BLaER1 (cell line): ENCODE measurements around the gene FAT1.

Experiments used
- H3K27ac ChIP-seq: shearing (Covaris generic); formaldehyde crosslinking; 2 replicates; pipeline ENCODE4 v1.8.1; 2022
- H3K27me3 ChIP-seq: shearing (Covaris generic); formaldehyde crosslinking; 2 replicates; pipeline ENCODE4 v1.8.1; 2022
- H3K36me3 ChIP-seq: shearing (Covaris generic); formaldehyde crosslinking; 2 replicates; pipeline ENCODE4 v1.8.1; 2022
- H3K4me1 ChIP-seq: shearing (Covaris generic); formaldehyde crosslinking; 2 replicates; pipeline ENCODE4 v1.8.1; 2022
- H3K4me2 ChIP-seq: shearing (Covaris generic); formaldehyde crosslinking; 2 replicates; pipeline ENCODE4 v1.8.1; 2022
- H3K4me3 ChIP-seq: shearing (Covaris generic); formaldehyde crosslinking; 2 replicates; pipeline ENCODE4 v1.8.1; 2022
- H3K9ac ChIP-seq: shearing (Covaris generic); formaldehyde crosslinking; 2 replicates; pipeline ENCODE4 v1.8.1; 2022
- H3K9me3 ChIP-seq: shearing (Covaris generic); formaldehyde crosslinking; 2 replicates; pipeline ENCODE4 v1.8.1; 2022
- H4K20me1 ChIP-seq: shearing (Covaris generic); formaldehyde crosslinking; 2 replicates; pipeline ENCODE4 v1.8.1; 2022
- Cebpa-rat ChIP-seq: shearing (Covaris generic); IDR thresholded peaks from 2 replicates; pipeline ENCODE4 v1.8.1; 2022

FAT1 gene

DNA sequence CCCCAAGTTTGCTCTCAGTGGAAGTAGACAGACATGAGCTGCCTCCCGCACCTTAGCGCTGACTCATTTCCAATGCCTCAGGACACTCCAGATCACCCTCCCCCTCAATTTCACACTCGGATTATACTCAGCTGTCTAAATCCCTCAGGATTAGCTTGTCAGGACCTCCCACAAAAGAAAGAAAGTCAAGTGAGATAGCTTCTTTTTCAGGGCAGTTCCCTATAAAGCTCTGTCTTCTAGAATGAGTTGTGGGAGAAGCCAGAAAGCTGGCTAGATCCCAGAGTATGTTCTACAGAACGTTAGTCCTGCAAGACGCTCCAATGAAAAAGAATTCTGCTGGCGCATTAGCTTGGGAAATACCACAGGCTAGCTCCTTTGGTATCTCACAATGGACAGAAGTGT lies 117.1 kb downstream of the FAT1 start:
- H3K9ac ChIP-seq, result no peak overlapping the region
- no peak for TF ChIP-seq Cebpa-rat
- no peak overlapping the region for H3K4me2 ChIP-seq
- H4K20me1 ChIP-seq, result peaks cover 60% of the 10 kb centered on the region; the same call in 1 of the 2 replicates
- no peaks in the 10 kb centered on the region for H3K27me3 ChIP-seq
- peaks cover 90% of the 10 kb centered on the region for H3K36me3 ChIP-seq
- H3K27ac ChIP-seq, result no peak overlapping the region
- H3K9me3 ChIP-seq, result no peaks in the 10 kb centered on the region
- H3K4me1 ChIP-seq, result peaks cover 13% of the 10 kb centered on the region
- no peak overlapping the region for H3K4me3 ChIP-seq

DNA sequence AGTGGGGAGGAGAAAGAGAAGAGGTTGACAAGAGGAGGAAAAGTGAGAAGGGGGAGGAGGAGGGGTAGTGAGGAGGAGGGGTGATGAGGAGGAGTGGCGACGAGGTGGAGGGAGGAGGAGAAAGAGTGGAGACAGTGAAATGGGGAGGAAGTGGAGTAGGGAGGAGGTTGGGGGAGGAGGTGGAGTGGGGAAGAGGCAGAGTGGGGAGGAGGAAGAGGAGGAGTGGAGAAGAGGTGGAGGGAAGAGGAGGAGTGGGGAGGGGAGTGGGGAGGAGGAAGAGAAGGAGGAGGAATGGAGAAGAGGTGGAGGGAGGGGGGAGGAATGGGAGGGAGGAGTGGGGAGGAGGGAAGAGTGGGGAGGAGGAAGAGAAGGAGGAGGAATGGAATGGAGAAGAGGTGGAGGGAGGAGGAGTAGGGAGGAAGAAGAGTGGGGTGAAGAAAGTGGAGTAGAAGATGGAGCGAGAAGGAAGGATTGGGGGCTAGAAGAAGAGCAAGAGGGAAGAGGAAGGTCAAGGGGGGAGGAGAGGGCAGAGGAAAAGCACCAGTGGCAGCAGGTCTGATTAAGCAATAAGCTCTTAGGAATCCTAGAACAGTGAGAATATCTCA lies 118.3 kb downstream of the FAT1 start:
- peaks cover 13% of the 10 kb centered on the region for H3K4me1 ChIP-seq
- no peak overlapping the region for H3K4me2 ChIP-seq
- no peak overlapping the region for H3K27ac ChIP-seq
- no peak for TF ChIP-seq Cebpa-rat
- no peak overlapping the region for H3K9ac ChIP-seq
- H3K36me3 ChIP-seq, result peaks cover 92% of the 10 kb centered on the region
- peaks cover 57% of the 10 kb centered on the region; the same call in 1 of the 2 replicates for H4K20me1 ChIP-seq
- no peaks in the 10 kb centered on the region for H3K27me3 ChIP-seq
- no peaks in the 10 kb centered on the region for H3K9me3 ChIP-seq
- H3K4me3 ChIP-seq, result no peak overlapping the region

DNA sequence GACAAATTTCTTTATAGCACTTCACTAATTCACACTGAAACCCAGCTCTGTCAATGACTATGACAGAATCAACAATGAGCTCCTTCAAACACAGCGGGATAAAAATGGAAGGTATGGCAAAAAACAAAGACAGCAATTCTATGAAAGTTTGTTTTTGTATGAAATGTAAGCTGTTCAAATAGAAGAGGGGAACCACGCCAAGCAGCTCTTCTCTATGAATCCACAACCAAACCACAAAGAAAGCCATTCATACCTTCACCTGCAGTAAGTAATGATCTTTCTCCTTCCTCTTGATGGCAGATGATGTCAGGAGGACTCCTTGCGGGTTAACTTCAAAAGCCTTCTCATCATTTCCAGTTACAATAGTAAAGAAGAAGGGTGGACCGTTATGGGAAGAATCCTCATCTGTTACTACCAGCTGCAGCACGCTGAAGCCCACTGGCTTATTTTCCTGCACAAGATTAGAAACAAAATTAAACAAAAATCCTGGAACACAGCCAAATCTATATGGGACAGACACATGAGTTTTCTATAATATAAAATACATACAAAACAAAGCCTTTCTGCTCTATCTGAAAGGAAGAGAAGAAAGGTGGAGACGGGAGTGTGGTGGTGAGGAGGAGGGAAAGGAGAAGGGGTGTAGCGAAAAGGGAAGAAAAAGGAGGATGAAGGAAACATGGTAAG lies 119.4 kb downstream of the FAT1 start:
- H3K9ac ChIP-seq, result no peak overlapping the region
- peaks cover 13% of the 10 kb centered on the region for H3K4me1 ChIP-seq
- no peak overlapping the region for H3K4me2 ChIP-seq
- H3K9me3 ChIP-seq, result no peaks in the 10 kb centered on the region
- H3K4me3 ChIP-seq, result no peak overlapping the region
- H3K27ac ChIP-seq, result no peak overlapping the region
- no peak for TF ChIP-seq Cebpa-rat
- no peaks in the 10 kb centered on the region for H3K27me3 ChIP-seq
- H3K36me3 ChIP-seq, result peaks cover 94% of the 10 kb centered on the region
- peaks cover 67% of the 10 kb centered on the region; the same call in 1 of the 2 replicates for H4K20me1 ChIP-seq

DNA sequence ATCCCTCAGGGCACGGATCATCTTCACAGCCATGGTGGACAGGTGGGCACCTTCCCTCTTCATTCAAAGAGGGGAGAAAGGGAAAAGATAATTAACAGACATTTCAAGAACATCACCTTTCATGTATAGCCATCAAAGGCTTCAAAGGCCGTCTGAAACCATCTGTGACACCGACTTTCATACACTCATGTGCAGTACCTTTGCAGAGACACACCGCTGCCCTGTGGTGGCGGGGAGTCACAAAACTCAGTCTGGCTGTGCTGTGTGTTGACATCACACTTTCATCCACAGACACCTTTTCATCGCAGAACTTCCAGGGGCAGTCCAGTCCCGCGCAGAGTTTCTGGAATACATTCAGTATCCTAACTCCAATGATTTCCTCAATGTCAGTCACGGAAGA lies 120.7 kb downstream of the FAT1 start:
- Histone ChIP-seq H3K27me3 (no peaks in the 10 kb centered on the region), H3K36me3 (peaks cover 94% of the 10 kb centered on the region)

DNA sequence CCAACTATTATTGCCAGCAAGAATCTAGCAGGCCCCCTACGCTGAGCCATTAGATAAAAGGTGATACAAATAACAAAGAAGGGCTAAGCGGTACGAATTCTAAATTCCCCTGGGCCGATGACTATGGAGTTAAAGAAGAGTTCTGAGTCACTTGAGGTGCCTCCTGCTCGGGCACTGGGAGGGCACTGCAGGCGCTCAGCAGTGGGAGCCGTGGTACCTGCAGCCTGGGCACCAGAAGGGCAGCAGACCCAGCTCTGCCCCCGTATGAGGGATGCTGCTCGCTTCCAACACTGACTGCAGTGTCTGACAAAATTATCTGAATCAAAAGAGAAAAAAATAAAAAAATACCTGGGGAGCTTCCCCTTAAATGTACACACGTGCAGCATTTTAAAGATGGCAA lies 124.2 kb downstream of the FAT1 start:
- TF ChIP-seq Cebpa-rat, result no peak
- no peak overlapping the region for H3K9ac ChIP-seq
- H3K4me2 ChIP-seq, result no peak overlapping the region
- no peaks in the 10 kb centered on the region for H3K27me3 ChIP-seq
- no peak overlapping the region for H3K4me3 ChIP-seq
- H3K4me1 ChIP-seq, result no peaks in the 10 kb centered on the region
- H4K20me1 ChIP-seq, result peaks cover 77% of the 10 kb centered on the region; the same call in 1 of the 2 replicates
- H3K9me3 ChIP-seq, result no peaks in the 10 kb centered on the region
- H3K36me3 ChIP-seq, result peaks cover 95% of the 10 kb centered on the region
- H3K27ac ChIP-seq, result no peak overlapping the region

More for the DNA sequence above, 120.7 kb downstream of the FAT1 start:
- H3K4me2 ChIP-seq, result no peak overlapping the region
- no peak overlapping the region for H3K27ac ChIP-seq
- H3K9ac ChIP-seq, result no peak overlapping the region
- no peak for TF ChIP-seq Cebpa-rat
- H3K4me1 ChIP-seq, result peaks cover 13% of the 10 kb centered on the region
- no peaks in the 10 kb centered on the region for H3K9me3 ChIP-seq
- H3K4me3 ChIP-seq, result no peak overlapping the region
- peaks cover 71% of the 10 kb centered on the region; the same call in 1 of the 2 replicates for H4K20me1 ChIP-seq

DNA sequence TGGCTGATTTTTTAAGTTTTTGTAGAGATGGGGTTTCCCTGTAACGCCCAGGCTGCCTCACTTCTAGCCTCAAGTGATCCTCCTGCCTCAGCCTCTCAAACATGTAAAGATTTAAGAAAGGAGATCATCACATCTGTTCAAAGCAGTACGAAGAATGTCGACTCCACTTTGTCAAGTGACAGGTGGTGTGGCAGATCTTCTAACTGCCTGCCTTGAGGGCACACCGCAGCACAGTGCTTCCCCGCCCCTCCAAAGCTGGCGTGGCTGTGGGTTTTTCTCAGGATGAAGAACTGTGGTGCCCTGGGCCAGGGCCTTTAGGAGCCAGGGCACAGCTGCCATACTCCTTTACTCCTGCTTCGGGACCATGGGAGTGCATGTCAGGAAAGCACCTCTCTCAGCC lies 125.0 kb downstream of the FAT1 start:
- Histone ChIP-seq H4K20me1 (peaks cover 72% of the 10 kb centered on the region), H3K4me3 (no peak overlapping the region), H3K36me3 (peaks cover 94% of the 10 kb centered on the region), H3K9me3 (no peaks in the 10 kb centered on the region), H3K27ac (no peak overlapping the region), H3K4me2 (no peak overlapping the region), H3K27me3 (no peaks in the 10 kb centered on the region), H3K4me1 (no peaks in the 10 kb centered on the region), H3K9ac (no peak overlapping the region)
- no peak for TF ChIP-seq Cebpa-rat

DNA sequence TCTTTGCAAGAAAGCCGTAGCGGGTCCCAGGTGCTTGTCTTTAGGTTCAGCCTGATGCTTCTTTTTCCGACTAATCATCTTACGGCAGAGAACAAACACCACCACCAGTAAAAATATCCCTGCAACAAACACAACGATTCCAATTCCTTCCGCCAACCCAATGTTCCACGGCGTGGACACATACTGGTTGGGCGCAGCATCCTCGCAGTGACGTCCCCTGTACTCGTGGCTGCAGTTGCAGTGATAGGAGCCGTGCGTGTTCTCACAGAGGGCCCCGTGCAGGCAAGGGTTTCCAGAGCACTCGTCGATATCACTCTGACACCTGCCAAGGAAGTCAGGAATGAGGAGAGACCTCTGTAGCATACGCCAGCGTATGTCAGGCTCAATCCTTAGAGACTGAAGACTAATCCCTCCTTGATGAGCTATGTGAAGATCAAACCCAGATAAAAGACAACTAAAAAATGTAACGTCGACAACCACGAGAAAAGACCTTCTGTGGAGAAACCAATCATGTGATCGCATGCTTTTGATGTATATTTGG lies 126.7 kb downstream of the FAT1 start:
- Histone ChIP-seq H3K4me1 (no peaks in the 10 kb centered on the region), H3K27ac (no peak overlapping the region), H3K36me3 (peaks cover 95% of the 10 kb centered on the region), H3K9ac (no peak overlapping the region), H3K27me3 (no peaks in the 10 kb centered on the region), H4K20me1 (peaks cover 72% of the 10 kb centered on the region), H3K4me2 (no peak overlapping the region), H3K4me3 (no peak overlapping the region), H3K9me3 (no peaks in the 10 kb centered on the region)
- TF ChIP-seq Cebpa-rat, result no peak

DNA sequence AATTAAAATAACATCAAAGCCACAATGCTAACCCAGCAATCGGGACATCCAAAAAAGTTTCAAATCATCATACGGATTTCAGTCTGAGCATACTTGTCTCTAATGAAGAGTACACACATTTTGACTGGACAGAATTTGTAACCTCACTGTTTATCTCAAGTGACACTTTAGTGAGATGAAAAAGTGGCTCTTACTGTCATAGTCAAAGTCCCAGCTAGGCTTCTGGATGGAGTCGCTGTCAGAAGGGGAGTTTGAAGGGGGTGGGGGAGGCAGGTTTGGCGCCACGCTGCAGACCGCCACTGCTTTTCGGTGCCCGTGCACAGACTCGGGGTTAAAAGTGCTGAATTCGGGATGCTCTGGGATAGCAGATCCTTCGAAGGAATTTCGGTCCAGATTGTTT lies 127.3 kb downstream of the FAT1 start:
- no peak overlapping the region for H3K4me3 ChIP-seq
- no peak overlapping the region for H3K9ac ChIP-seq
- peaks cover 74% of the 10 kb centered on the region for H4K20me1 ChIP-seq
- no peak overlapping the region for H3K27ac ChIP-seq
- H3K36me3 ChIP-seq, result peaks cover 95% of the 10 kb centered on the region
- no peak overlapping the region for H3K4me2 ChIP-seq
- TF ChIP-seq Cebpa-rat, result no peak
- H3K9me3 ChIP-seq, result no peaks in the 10 kb centered on the region
- H3K4me1 ChIP-seq, result no peaks in the 10 kb centered on the region
- H3K27me3 ChIP-seq, result no peaks in the 10 kb centered on the region

DNA sequence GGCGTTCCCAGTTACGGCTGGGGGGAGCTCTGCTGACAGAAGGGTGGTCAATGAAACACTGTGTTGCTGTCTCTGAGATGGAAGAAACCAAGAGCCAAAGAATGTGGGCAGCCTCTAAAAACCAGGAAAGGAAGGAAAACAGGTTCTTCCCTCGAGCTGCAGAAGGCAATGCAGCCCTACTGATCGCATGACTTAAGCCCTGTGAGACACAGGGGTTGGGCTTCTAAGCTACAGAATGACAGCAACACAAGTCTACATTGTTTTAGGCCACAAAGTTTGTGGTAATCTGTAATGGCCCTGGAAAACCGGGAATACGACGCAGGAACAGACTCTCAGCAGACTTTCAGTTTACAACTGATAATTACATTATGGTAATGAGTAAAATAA lies 130.1 kb downstream of the FAT1 start:
- Histone ChIP-seq H3K4me3 (no peak overlapping the region), H3K9ac (no peak overlapping the region), H3K27ac (no peak overlapping the region), H4K20me1 (peaks cover 85% of the 10 kb centered on the region), H3K4me1 (no peaks in the 10 kb centered on the region), H3K9me3 (no peaks in the 10 kb centered on the region), H3K27me3 (no peaks in the 10 kb centered on the region), H3K36me3 (peaks cover 95% of the 10 kb centered on the region), H3K4me2 (no peak overlapping the region)
- TF ChIP-seq Cebpa-rat, result no peak

DNA sequence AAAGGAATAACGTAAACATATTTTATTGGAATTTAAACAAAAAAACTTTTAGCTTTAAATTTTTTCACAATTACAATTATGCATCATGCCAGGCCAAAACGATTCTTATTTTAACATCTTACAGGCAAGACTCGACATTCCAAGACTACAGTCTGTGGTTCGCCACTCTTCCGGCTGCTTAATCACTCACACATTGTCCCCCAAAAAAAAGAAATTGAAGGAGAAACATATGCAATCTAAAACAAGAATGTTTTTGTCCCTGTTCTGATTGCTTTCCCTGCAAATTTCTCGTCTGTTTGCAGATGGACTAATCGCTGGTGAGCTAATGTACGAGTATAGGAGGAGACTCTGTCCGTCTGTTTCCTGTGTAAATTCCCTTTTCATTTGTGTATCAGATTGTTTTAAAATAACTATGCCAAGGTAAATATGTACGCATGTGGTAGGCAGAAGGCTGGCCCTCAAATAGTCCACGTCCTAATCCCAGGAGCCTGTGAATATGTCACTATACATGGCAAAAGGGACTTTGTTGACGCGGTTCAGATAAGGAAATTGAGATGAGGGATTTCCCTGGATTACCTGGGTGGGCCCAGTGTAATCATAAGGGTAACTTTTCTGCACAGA lies 130.6 kb downstream of the FAT1 start:
- Histone ChIP-seq H3K27me3 (no peaks in the 10 kb centered on the region), H3K4me2 (no peak overlapping the region), H3K4me1 (no peaks in the 10 kb centered on the region), H4K20me1 (peaks cover 85% of the 10 kb centered on the region), H3K27ac (no peak overlapping the region), H3K4me3 (no peak overlapping the region), H3K9me3 (no peaks in the 10 kb centered on the region), H3K9ac (no peak overlapping the region), H3K36me3 (peaks cover 95% of the 10 kb centered on the region)
- TF ChIP-seq Cebpa-rat, result no peak
